Measurements from ENCODE around the gene WWOX.

WWOX gene

DNA sequence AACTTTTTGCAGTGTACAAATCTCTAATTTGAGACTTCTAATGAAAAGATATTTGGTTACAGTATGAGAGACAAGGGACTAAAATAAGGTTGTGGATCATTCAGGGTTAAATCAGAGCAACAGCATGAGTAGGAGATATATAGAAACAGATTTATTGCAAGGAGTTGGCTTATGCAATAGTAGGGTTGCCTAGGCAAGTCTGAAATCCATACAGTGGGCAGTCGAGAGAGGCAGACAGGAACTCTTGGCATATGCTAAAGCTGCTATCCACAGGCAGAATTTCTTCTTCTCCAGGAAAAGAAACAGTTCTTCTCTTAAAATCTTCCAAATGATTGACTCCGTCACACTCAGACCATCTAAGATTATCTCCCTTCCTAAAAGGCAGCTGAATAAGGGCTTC, 1000.3 kb downstream of the WWOX start:
- DNase-seq (ENCODE audit: low read depth): no peak

DNA sequence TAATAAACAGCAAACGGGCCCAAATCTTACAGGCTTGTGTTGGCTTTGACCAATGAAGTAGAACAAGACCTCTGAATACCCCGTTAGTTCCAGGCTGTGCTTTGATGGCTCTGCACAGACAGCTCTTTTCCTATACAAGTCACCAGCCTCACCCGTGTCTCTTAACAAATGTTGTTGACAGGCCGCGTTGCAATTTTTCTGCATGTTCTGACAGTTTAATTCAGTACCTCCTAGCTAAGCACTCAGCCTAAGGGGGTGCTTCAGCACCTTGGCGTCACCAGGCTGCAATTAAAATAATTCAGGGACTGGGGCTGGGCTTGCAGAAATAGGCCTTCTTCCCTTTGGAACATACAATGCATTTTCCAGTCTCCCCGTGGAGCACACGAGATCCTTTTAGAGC, 1001.0 kb downstream of the WWOX start:
- DNase-seq (ENCODE audit: low read depth): no peak

DNA sequence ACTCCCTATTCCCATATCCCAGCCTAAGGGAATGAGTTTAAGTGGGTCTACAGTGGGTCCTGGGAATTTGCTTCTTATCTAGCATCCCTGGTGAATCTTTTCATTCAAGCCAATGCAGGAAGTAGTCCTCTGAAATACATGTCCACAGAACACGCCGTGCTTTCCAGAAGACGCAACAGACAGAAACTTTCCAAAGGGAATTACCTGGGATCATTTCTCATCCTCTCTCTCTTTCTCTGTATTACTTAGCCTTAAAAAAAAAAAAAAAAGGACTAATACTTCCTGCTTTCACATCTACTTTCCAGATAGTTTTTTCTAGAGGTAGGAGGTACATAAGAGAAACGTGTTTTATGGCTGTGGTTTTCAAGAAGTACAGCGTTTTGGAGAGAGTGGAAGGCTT, 1002.0 kb downstream of the WWOX start:
- DNase-seq (ENCODE audit: low read depth): no peak

DNA sequence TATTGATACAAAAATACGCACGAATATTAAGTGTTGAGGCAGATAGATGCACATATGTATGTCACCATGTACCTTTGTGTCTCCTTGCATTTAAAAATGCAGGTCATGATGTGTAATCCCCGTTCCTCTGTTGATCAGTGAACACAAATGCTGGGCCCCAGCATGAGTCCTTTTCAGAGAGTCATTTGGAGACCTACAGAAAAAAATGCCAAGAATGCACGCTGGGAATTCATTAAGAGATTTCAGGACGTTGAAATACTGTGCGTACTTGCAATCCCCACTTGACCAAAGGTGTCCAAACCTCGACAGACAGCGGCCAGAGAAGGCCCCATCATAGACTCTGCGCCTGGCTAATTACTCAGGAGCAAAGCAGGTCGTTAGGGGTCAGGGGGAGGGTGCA, 1005.1 kb downstream of the WWOX start:
- DNase-seq (ENCODE audit: low read depth): no peak

DNA sequence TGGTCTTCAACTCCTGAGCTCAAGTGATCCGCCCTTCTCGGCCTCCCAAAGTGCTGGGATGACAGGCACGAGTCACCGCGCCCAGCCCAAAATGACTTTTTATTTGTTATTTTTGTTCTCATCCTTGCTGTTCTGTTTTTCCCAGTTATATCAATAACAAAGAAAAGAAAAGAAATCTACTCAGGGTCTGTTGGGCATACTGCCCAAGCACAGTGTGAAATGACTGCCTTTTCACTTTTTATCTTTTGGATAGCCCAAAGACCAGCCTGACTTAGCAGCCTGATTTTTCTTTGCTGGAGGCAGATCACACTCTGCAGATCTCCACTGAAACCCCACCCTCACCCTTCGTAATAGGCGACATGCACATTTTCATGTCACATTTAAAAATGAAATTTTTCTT, 1007.8 kb downstream of the WWOX start:
- DNase-seq (ENCODE audit: low read depth): no peak

DNA sequence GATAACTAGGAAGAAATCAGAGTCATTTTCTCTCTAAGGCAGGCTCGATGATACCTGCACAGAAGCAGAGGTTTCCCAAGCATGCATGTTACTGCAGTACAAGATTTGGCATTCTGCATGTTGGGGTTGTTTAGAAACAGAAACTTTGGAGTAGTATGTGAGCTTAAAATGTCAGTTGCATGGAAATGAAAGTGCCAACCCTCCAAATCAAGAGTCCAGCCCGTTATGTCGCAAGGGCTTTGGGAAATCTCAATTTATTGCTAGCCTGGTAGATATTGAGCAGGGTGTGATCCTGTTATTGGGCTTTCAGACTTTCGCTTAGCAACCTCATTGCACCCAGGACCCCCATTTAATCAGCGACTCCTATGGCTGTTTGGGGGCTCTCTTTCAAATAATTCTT, 1010.3 kb downstream of the WWOX start:
- no peak for DNase-seq (ENCODE audit: low read depth)

DNA sequence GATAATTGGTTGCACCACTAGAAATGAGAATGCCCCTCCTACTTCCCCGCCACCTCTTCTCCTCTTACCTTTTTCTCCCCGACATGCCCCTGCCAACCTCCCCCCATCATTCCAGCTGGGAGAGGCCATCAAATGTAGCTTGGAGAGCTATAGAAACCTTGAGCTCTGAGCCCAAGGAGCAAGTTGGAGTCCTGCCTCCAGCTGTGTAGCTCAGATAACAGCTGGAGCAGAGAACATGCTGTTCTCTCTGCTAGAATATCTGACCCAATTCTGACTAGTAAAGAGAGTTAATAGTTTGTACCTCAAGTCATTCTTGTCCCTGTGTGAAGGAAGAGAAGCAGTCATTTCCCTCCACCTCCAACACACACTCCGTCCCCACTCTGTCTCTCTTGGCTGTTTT, 1010.8 kb downstream of the WWOX start:
- no peak for DNase-seq (ENCODE audit: low read depth)

DNA sequence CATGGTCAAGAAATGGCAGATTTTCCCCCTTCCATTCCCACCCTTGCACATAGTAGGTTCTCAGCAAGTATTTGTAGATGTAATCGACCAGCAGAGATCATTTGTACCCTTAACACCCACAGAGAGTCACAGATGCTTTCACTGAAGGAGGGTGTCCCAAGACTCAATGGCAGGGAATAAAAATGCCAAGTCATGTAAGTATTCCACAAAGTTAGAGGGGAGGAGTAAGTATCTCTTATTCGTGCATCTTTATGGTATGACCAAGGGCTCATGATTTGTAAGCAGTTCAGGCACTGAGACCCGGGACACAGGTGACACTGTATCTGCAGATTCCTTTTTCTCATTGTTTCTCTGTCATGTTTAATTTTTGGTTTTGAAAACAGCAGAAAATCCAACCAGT, 1011.5 kb downstream of the WWOX start:
- DNase-seq (ENCODE audit: low read depth): no peak

DNA sequence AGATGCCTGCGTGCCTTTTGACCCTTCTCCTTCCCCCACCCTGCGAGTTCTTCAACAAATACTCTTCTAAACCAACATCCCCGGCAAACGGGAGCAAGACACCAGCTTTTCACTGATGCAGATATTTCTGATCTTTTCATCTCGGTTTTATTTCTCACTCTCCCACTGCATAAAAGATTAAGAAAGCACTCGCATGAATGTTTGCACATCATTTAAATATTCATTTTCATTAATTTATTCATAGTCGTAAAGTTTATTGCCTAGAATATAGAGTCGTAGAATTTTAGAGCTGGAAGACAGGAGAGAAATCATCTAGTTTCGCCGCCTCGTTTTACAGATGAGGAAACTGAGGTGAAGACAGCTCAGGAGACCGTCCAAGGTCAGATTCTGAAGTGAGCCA, 1013.0 kb downstream of the WWOX start:
- no peak for DNase-seq (ENCODE audit: low read depth)

DNA sequence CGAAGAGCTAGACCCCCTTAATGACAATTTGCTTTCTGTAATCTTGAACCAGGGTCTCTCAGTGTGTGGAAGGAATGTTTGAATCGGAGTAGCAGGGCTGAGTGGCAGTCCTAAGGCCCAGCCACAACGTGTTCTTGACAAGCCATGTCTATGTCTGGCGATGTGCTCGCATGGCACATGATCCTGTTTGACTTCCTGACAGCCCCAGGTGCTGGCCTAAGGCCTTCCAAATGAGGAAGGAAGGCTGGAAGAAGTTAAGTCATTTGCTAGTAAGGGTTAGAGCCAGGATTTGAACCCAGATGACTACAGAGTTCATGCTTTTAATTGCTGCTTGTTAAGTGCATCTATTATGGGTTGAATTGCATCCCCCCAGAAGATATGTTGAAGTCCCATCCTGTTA, 1014.4 kb downstream of the WWOX start:
- no peak for DNase-seq (ENCODE audit: low read depth)

DNA sequence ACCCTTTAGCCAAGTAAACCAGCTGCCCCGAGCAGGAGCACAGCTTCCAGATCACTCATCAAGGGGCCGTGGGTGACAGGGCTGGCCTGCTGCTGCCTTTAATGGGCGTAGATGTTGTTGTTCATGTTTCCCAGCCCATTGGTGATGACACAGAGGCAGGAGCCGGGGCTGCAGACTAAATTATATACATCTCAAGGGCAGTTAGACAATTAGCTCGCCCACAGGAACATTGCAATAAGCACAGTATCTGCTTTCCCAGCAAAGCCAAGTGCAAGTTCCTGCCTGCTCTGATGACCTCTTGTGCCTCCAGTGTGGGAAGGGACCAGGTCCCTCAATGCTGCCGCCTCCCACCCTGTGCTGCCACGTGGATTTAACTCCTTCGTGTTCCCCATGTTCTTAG, 1015.3 kb downstream of the WWOX start:
- DNase-seq (ENCODE audit: low read depth): no peak

DNA sequence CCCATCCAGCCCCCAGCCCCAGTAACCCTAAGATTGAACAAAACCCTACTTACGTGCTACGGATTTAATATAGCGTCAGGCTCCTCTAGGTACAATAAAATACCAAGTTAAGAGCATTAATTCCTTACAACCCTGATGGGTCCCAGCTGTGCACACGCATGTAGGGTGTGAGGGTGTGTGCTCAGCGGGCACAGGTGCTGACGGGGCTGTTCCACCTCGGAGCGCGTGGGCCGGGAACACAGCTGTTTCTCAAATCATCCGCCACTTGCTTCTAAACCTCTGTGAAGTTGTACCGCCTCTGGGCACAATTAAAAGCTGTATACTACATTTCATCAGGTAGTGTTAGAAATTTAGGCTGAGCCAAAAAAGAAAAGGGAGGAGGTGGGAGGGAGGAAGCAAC, 1022.5 kb downstream of the WWOX start:
- no peak for DNase-seq (ENCODE audit: low read depth)

DNA sequence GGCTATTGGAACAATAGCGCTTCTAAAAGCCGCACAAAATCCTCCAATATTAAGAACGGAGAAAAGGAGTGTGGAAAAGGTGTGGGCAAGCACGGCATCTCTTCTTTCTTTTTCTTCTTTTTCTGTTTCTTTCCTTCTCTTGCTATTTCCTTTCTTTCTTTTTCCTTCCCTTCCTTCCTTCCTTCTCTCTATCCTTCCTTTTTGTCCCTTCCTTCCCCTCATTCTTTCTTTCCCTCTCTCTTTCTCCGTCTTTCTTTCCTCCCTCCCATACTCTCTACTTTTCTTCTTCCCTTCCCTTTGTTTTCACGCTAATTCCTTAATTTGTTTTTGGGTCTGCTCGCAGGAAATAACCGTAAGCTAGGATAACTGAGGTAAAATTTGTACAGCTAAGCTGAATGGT, 1022.9 kb downstream of the WWOX start:
- no peak for DNase-seq (ENCODE audit: low read depth)

DNA sequence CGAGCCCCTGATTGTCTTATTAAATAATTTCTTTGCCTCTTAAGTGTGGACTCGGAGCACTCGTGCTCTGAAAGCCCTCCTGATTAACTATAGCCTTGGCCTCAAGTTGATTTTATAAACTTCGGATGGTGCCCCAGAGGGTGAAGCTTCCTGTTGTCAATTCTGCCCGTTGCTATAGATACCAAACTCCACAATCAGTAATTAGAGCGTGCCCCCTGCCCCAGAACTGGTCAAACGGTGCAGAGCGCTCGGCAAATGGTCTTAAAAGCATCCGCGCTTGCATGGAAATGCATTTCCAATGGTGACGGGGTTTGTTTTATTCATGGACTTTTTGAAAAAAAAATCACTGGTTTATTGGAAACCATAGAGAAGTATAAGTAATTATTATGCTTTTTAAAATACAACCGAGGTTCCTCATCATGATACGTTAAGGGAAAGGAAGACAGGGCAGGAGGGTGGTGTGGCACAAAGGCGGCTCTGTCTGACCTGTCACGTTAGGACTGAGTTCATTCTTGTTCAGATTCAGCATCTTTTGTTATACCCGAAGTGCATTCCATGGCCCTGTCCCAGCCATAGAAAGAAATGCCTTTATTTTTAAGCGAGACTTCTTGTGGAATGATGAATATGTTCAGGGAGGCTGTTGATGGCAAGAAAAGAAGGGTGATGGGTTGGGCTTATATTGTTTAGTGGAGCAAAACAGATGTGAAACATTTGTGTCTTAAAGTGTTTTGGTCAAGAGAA, 1024.7 kb downstream of the WWOX start:
- no peak for DNase-seq (ENCODE audit: low read depth)

DNA sequence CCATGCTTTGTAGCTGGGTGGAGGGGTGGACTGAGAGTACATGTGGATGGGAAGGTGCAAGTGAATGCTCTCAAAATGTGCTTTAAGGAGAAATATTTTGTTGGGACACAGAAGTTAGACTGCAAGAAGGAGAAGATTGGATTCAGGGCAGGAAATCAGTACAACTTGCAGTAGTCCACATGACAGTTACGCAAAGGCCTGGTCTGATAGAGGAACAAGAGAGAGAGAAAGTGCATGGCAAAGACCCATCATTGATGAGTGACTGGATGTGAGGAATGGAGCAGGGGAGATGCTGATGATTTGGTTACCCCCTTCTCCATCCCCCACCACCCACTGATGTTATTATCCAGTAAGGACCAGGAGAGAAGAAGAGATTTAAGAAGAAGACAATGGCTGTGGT, 1028.3 kb downstream of the WWOX start:
- DNase-seq (ENCODE audit: low read depth): no peak

DNA sequence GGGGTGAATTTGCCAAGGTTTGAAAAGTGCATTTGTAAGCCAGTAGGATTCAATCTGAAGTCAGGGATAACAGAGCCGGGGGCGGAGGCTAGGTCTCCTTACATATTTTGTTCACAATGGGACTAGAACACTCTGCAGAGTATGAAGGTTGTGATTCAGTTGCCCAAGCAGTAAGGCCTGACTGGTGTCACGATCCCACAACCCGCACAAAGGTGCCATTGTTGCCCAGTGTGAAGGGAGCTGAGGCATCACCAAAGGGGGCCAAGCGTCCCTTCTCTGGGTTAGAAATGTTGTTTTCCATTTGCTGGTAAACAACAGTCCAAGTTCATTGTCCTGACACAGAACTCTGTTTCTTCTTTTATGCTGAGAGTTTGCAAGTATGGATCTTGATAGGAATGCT, 1029.3 kb downstream of the WWOX start:
- DNase-seq (ENCODE audit: low read depth): no peak

DNA sequence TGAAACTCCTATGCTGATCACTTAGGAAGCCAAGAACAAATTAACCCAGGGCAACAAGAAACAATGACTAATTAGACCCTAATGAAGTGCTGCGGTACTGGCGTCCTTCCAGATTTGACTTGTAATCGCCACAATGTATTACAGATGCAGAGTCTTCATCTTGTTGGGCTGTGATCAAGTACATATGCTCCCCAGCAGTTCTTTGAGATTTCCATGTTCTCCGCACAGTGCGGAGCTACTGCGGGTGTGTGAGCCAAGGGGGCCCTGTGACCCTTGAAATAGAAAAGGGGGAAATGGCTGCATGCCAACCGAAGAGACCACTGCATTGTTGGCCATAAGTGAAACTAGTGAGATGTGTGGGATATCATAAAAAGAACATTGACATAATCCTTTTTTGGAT, 1031.2 kb downstream of the WWOX start:
- no peak for DNase-seq (ENCODE audit: low read depth)

DNA sequence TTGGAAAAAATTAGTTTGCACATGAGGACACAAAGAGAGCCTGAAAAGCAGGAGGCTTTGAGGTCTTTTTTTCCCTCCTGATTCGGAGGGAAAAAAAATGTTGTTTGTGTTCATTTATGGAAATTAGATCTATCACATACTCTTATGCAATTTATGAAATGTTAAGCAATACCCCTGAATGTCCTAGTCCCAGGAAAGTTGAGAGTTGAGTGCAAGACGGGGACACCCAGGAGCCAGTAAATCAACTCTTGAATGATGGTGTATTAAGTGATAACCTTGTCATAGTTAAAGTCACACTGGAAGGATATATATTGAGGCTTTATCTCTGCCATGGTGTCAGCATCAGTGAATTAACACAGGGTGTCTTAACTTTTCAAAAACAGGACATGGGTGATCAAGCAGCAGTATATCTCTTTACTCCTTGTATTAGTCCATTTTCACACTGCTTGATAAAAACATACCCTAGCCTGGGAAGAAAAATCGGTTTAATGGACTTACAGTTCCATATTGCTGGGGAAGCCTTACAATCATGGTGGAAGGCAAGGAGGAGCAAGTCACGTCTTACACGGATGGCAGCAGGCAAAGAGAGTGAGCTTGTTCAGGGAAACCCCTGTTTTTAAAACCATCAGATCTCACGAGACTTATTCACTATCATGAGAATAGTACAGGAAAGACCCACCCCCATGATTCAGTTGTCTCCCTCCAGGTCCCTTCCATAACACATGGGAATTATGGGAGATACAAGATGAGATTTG, 1032.0 kb downstream of the WWOX start:
- DNase-seq (ENCODE audit: low read depth): no peak

DNA sequence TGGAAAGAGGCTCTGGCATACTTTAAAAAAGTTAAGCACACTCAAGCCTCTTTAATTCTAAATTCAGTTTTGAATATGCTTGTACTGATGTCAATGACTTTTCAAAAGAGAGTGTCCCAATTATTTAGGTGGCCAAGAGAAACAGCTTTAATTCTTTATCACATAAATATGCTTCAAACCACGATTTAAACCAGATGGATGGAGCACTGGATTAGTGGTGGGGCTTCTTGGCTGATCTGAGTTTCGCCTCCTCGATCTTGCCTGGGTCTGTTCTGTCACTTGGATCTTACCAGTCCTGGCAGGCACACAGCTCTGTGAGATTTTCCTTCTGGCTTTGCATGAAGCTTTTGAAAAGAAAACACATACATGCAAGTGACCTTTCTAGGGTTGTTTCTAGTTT, 1033.2 kb downstream of the WWOX start:
- no peak for DNase-seq (ENCODE audit: low read depth)

DNA sequence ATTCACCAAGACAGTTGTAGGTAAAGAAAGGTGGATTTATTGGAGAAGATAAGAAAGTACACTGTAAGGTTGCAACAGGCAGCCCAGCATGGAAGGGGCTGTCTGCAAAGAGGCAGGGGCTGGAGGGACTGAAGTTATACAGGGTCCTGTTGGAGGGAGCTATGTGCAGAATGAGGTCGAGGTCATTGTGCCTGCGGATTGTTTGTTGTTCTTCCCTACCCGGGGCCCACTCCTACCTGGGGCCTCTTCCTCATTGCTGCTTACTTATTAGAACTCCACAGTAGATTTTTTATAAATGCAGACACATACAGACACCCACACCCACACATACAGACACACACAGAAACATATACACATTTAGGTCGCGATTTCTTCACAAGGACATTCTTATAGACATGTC, 1034.8 kb downstream of the WWOX start:
- no peak for DNase-seq (ENCODE audit: low read depth)

DNA sequence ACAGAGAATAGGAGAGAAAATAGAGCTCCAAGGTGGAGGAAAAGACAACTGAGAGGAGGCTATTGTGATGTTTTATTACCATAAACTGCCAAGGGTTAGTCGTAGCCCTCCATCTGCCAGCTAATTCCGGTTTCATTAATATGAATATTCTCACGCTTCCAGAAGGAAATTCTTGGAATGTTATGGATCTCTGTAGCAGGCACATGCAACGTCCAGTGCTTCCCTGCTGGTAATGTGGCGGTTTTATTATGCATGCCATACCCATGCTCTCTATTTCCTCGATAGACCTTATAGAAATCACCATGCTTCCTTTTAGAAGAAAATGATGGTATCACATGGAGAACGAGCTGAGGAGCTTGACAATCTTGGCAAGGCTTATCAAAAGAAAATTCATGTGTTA, 1037.5 kb downstream of the WWOX start:
- DNase-seq (ENCODE audit: low read depth): no peak

DNA sequence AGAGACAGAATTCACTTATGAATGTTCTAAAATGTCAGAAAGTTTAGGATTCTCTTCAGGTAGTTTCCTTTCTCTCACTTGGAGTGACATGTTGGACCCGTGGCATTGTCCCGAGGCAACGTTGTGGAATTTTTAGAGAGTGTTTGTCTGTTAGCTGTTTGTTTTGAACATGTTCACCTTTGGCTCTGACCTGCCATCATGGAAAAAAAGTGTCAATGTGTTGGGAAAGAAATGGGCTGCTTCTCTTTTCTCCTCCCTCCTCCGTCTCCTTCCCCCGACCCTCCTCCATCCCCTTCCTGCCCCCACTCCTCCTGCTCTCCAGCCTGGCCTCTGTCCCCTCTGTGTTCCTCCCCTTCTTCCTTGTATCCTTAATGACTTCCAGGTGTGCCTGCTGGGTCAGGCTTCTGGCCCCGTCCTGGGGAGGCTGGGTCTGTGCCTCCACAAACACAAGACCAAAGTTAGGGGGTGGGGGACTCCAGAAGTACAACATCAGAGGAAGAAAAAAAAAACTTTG, 1038.0 kb downstream of the WWOX start:
- no peak for DNase-seq (ENCODE audit: low read depth)

DNA sequence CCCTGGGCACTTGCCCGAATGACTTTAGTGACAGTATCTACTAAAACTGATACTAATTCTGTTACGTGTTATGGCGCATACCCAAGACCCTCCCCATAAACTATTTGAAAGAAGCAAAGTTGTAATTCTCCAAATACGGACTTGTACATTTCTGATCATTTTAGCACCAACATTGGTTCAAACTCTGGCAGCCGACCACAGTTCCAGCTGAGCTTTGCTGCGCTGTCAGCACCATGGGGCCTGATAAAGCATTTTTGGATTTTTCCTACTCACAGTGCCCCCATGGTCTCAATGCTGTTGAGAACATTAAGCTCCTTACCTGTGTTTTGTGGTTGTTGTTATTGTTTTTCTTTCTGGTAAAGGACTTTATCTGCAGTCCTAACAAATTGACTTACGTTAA, 1040.3 kb downstream of the WWOX start:
- DNase-seq (ENCODE audit: low read depth): no peak

DNA sequence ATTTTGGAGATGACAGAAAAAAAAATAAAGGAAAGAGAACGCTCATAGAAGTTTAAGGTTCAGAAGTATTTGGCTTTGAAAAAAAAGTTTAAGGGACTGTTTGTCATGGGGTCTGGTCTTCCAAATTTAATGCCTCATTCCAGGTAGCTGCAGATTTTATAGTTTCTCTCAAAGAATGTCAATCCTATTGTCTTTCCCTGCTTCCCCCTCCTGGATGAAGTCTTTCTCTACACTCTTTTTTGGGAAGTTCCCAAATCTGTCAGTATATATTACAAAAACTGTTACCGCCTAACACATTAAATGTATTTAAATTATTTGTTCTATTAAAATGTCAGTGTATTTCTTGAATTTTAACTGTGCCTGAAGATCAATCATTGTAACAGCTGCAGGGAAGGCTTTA, 1043.6 kb downstream of the WWOX start:
- no peak for DNase-seq (ENCODE audit: low read depth)

Measured in T-helper 22 cell (primary cell).